PC-9 (cell line): ENCODE results near the gene MRPL19.

Source experiments
- CTCF ChIP-seq: fragments of 200-600 bp; sonication (generic); conservative IDR thresholded peaks from 2 replicates; pipeline ENCODE4 v1.6.1; 2017; ENCODE audit warnings: mixed run types, antibody characterized with exemption, mild to moderate bottlenecking, moderate library complexity
- EZH2 ChIP-seq: fragments of 200-600 bp; sonication (generic); IDR thresholded peaks from 2 replicates; pipeline ENCODE4 v1.8.0; 2017; ENCODE audit warnings: antibody characterized with exemption, low read depth

- no peak for TF ChIP-seq EZH2
- TF ChIP-seq CTCF: peak; percentile 47; the same call in 1 of the 2 replicates
Observed at GRCh38 chr2:75710577-75711253, 64.1 kb downstream of the MRPL19 start, which contains the start of gene GCFC2.
